ENCODE data around the gene CPSF4. TPM values are rescaled to one million over a fixed set of nuclear protein-coding genes. Genes with fewer than 3 reads are reported as not detected.

CPSF4 gene
- total and polyA plus RNA-seq, 5 donors, result 16.2 to 21.9 (median 17.9) TPM

Other genes starting within 250 kb of the CPSF4 start
- gene KPNA7, start 230.8 kb upstream of the CPSF4 start, total RNA-seq, result not detected
- not detected for gene KPNA7, start 230.8 kb upstream of the CPSF4 start, polyA plus RNA-seq
- not detected for gene MYH16, start 166.1 kb upstream of the CPSF4 start, total RNA-seq
- not detected for gene MYH16, start 166.1 kb upstream of the CPSF4 start, polyA plus RNA-seq
- gene ARPC1A, start 113.0 kb upstream of the CPSF4 start, total RNA-seq, result 100 to 1,000 TPM; 106 to 126 (median 121) TPM
- 148 TPM for gene ARPC1A, start 113.0 kb upstream of the CPSF4 start, polyA plus RNA-seq
- gene ARPC1B, start 64.2 kb upstream of the CPSF4 start, total RNA-seq, result 10 to 100 TPM; 35.5 to 65.1 (median 56.6) TPM
- 52.9 TPM for gene ARPC1B, start 64.2 kb upstream of the CPSF4 start, polyA plus RNA-seq
- gene PDAP1, start 30.3 kb upstream of the CPSF4 start, total RNA-seq, result 10 to 100 TPM; 85.9 to 95.9 (median 90.1) TPM
- 167 TPM for gene PDAP1, start 30.3 kb upstream of the CPSF4 start, polyA plus RNA-seq
- 10 to 100 TPM; 37.8 to 53.6 (median 44.0) TPM for gene BUD31, start 30.0 kb upstream of the CPSF4 start, total RNA-seq
- 65.1 TPM for gene BUD31, start 30.0 kb upstream of the CPSF4 start, polyA plus RNA-seq
- gene PTCD1, start 145 bp upstream of the CPSF4 start, total RNA-seq, result 1 to 10 TPM; 3.1 to 4.4 (median 3.2) TPM
- 3.0 TPM for gene PTCD1, start 145 bp upstream of the CPSF4 start, polyA plus RNA-seq
- 100 to 1,000 TPM; 525 to 746 (median 627) TPM for gene ATP5MF, start 27.2 kb downstream of the CPSF4 start, total RNA-seq
- 3,968 TPM for gene ATP5MF, start 27.2 kb downstream of the CPSF4 start, polyA plus RNA-seq
- 1 to 10 TPM; 3.5 to 6.4 (median 3.8) TPM for gene ZNF789, start 33.9 kb downstream of the CPSF4 start, total RNA-seq
- 2.9 TPM for gene ZNF789, start 33.9 kb downstream of the CPSF4 start, polyA plus RNA-seq
- 10 to 100 TPM; 17.1 to 20.5 (median 19.7) TPM for gene ZNF394, start 61.3 kb downstream of the CPSF4 start, total RNA-seq
- gene ZNF394, start 61.3 kb downstream of the CPSF4 start, polyA plus RNA-seq, result 16.7 TPM
- gene ZKSCAN5, start 65.7 kb downstream of the CPSF4 start, total RNA-seq, result 1 to 10 TPM; 6.1 to 7.1 (median 6.3) TPM
- gene ZKSCAN5, start 65.7 kb downstream of the CPSF4 start, polyA plus RNA-seq, result 3.0 TPM
- 1 to 10 TPM; 4.7 to 6.1 (median 5.5) TPM for gene FAM200A, start 113.2 kb downstream of the CPSF4 start, total RNA-seq
- gene FAM200A, start 113.2 kb downstream of the CPSF4 start, polyA plus RNA-seq, result 6.7 TPM
- gene ZNF655, start 119.7 kb downstream of the CPSF4 start, total RNA-seq, result 10 to 100 TPM; 37.8 to 45.5 (median 39.8) TPM
- 31.5 TPM for gene ZNF655, start 119.7 kb downstream of the CPSF4 start, polyA plus RNA-seq
- under 1 TPM; 0.21 to 0.40 (median 0.37) TPM for gene TMEM225B, start 159.3 kb downstream of the CPSF4 start, total RNA-seq
- gene TMEM225B, start 159.3 kb downstream of the CPSF4 start, polyA plus RNA-seq, result 0.41 TPM
- gene ZSCAN25, start 178.0 kb downstream of the CPSF4 start, total RNA-seq, result 1 to 10 TPM; 8.1 to 9.6 (median 8.6) TPM
- gene ZSCAN25, start 178.0 kb downstream of the CPSF4 start, polyA plus RNA-seq, result 3.8 TPM
- gene CYP3A5, start 241.1 kb downstream of the CPSF4 start, total RNA-seq, result under 1 TPM in 1 of 4 donors, not detected in 3; 0.84 TPM
- gene CYP3A5, start 241.1 kb downstream of the CPSF4 start, polyA plus RNA-seq, result 0.09 TPM